HepG2 (cell line): ENCODE results near the gene RITA1. TPM values are rescaled to one million over a fixed set of nuclear protein-coding genes. Genes with fewer than 3 reads are reported as not detected.

ENCODE experiments used
- ATAC-seq: fragments of 200-7000 bp; cut with Tn5 transposase; 3 replicates; pipeline ENCODE4 v1.9.1; 2020; ENCODE audit warnings: mild to moderate bottlenecking, moderate library complexity
- BruUV-seq: library from RNA; stranded (reverse); fragments of 400-500 nt; replicated peaks from 2 replicates; lab custom pipeline; 2021; lab: Mats Ljungman, UMichigan
- CTCF ChIA-PET: fragments of 300-600 bp; formaldehyde crosslinking; extraction: SDS; loops from one replicate; lab custom pipeline; 2021; ENCODE audit warnings: low total read pairs, inconsistent platforms, low intra/inter-chr PET ratio; lab: Yijun Ruan, JAX
- POLR2A ChIA-PET: fragments of 350-600 bp; sonication (Branson Sonifier 250); formaldehyde crosslinking; loops from one replicate; lab custom pipeline; 2020; ENCODE audit warnings: antibody characterized with exemption, inconsistent platforms; lab: Yijun Ruan, JAX
- DNase-seq: peaks from one replicate; pipeline ENCODE4 v3.0.0-alpha.2; 2015; ENCODE audit warnings: low spot score
- FAIRE-seq: peaks from 3 replicates; lab custom pipeline; 2011; peaks lifted over from hg19 to GRCh38; lab: Jason Lieb, UNC
- H2AFZ ChIP-seq: one replicate; pipeline ENCODE4 v1.6.1; 2011; ENCODE audit warnings: low read length, inconsistent platforms
- H3K27ac ChIP-seq: fragments of 300-600 bp; 3 replicates; pipeline ENCODE4 v1.8.0; 2011; ENCODE audit warnings: mixed run types, mild to moderate bottlenecking, mixed read lengths, low read length, inconsistent platforms; ENCODE audit not compliant: insufficient read depth; ENCODE audit errors: extremely low read length
- H3K27me3 ChIP-seq, 2 experiments: fragments of 200-600 bp in 1 of 2; 2 replicates in 1 of 2; 3 replicates in 1 of 2; pipeline versions ENCODE4 v1.6.0 to v1.8.0; 2011; ENCODE audit warnings: low read length in 2 of 2, mild to moderate bottlenecking in 2 of 2, moderate library complexity in 2 of 2, inconsistent platforms in 1 of 2; ENCODE audit not compliant: insufficient read depth in 2 of 2, control insufficient read depth in 1 of 2
- H3K36me3 ChIP-seq, 2 experiments: fragments of 200-600 bp in 1 of 2; replicated peaks in 1 of 2; 2 replicates in 1 of 2; 3 replicates in 1 of 2; pipeline versions ENCODE4 v1.5.1 to v1.8.0; 2011; ENCODE audit warnings: low read length in 2 of 2, inconsistent platforms in 1 of 2; ENCODE audit not compliant: insufficient read depth in 2 of 2, control insufficient read depth in 1 of 2
- H3K4me1 ChIP-seq: 2 replicates; pipeline ENCODE4 v1.5.1; 2012; ENCODE audit warnings: low read length, inconsistent platforms; ENCODE audit not compliant: insufficient read depth
- H3K4me2 ChIP-seq: 2 replicates; pipeline ENCODE4 v1.6.0; 2011; ENCODE audit warnings: low read depth, low read length, inconsistent platforms
- H3K4me3 ChIP-seq, 3 experiments: fragments of 200-600 bp in 1 of 3; sonication (generic), shearing (Covaris generic) in 1 of 3; replicated peaks in 1 of 3; 2 replicates each; pipeline ENCODE4 v1.5.1; 2011 to 2016; ENCODE audit warnings: low read length in 3 of 3, inconsistent platforms in 2 of 3, low read depth in 2 of 3, mild to moderate bottlenecking in 2 of 3, control low read depth in 1 of 3, mixed read lengths in 1 of 3; ENCODE audit not compliant: insufficient read depth in 1 of 3
- H3K79me2 ChIP-seq: one replicate; pipeline ENCODE4 v1.6.1; 2011; ENCODE audit warnings: low read length, inconsistent platforms; ENCODE audit not compliant: insufficient read depth
- H3K9ac ChIP-seq: 2 replicates; pipeline ENCODE4 v1.6.0; 2011; ENCODE audit warnings: mild to moderate bottlenecking, low read depth, low read length, inconsistent platforms; ENCODE audit not compliant: insufficient read depth
- H3K9me3 ChIP-seq: 2 replicates; pipeline ENCODE4 v1.5.1; 2012; ENCODE audit warnings: mild to moderate bottlenecking, low read length
- H4K20me1 ChIP-seq: 2 replicates; pipeline ENCODE4 v1.6.0; 2011; ENCODE audit warnings: inconsistent platforms, mild to moderate bottlenecking, low read length, moderate library complexity; ENCODE audit not compliant: insufficient read depth
- GATA4 ChIP-seq: sonication (generic); IDR thresholded peaks from 2 replicates; pipeline ENCODE4 v1.6.1; 2016; ENCODE audit warnings: antibody characterized with exemption, low read depth, borderline replicate concordance
- MIXL1 ChIP-seq: IDR thresholded peaks from 2 replicates; pipeline ENCODE4 v1.6.1; 2016
- whole genome bisulfite sequencing: methylation state at CpG from one replicate; pipeline ENCODE4 v1.1.6; 2017; ENCODE audit warnings: low lambda C conversion rate; 5-methylcytosine and 5-hydroxymethylcytosine counted together
- in situ Hi-C: cut with HindIII; loops from 2 replicates; pipeline ENCODE4 v1.10.0; 2017; ENCODE audit warnings: low pct_unique_long_range_greater_than_20kb; ENCODE audit not compliant: extremely low pct_ligation_motif_present
- intact Hi-C: fragments of 100-400 bp; cut with micrococcal nuclease; formaldehyde crosslinking; loops from one replicate; pipeline ENCODE4 v1.10.0; 2022; ENCODE audit not compliant: unreplicated experiment
- polyA plus RNA-seq, 8 experiments: library from polyadenylated mRNA; depleted of rRNA in 3 of 8; stranded (reverse) in 7 of 8; unstranded in 1 of 8; fragments of >200 nt; fragmentation: Illumina TruSeq in 4 of 8; extraction: Trizol in 4 of 8; gene quantifications; 2 replicates each; pipeline versions ENCODE4 v1.2.1 to v1.2.3, GENCODE V29; 2011 to 2016; ENCODE audit warnings: low read depth in 4 of 8, missing spikeins in 1 of 8, mixed read lengths in 1 of 8; ENCODE audit not compliant: insufficient read depth in 1 of 8
- total RNA-seq, 5 experiments: library from RNA; depleted of rRNA; stranded (reverse); fragments of >200 nt; fragmentation: Illumina TruSeq; extraction: Trizol; gene quantifications; 2 replicates each; pipeline ENCODE4 v1.2.3, GENCODE V29; 2016; ENCODE audit warnings: low read depth in 1 of 5
- TF ChIP-seq, protein P1 (sequence below): sonication (generic); formaldehyde crosslinking; IDR thresholded peaks from 2 replicates; pipeline ENCODE4 v1.4.0; 2020; ENCODE audit warnings: missing genetic modification reagents, borderline replicate concordance
- TF ChIP-seq, protein P2 (sequence below): sonication (generic); formaldehyde crosslinking; IDR thresholded peaks from 2 replicates; pipeline ENCODE4 v1.4.0; 2020; ENCODE audit warnings: low read depth, mild to moderate bottlenecking, missing genetic modification reagents
- TF ChIP-seq, protein P3 (sequence below): sonication (generic); formaldehyde crosslinking; IDR thresholded peaks from 2 replicates; pipeline ENCODE4 v1.9.0; 2022; ENCODE audit warnings: missing genetic modification reagents, mild to moderate bottlenecking, borderline replicate concordance
- TF ChIP-seq, protein P4 (sequence below): sonication (generic); formaldehyde crosslinking; IDR thresholded peaks from 2 replicates; pipeline ENCODE4 v1.4.0; 2020; ENCODE audit warnings: missing genetic modification reagents

The RITA1 gene
- total and polyA plus RNA-seq, 2 of the 13 experiments (the other 11 are each of a cell fraction or from before 2014, with no cell fraction given): 12.4 to 28.9 TPM

- peaks cover 0 to 45% of the 10 kb centered on the region in 2 experiments; a peak in 4 of 5 replicates for H3K27me3 ChIP-seq
- H2AFZ ChIP-seq: no peak overlapping the region
- no peaks in the 10 kb centered on the region for H3K79me2 ChIP-seq
- FAIRE-seq (peak; percentile 61), ATAC-seq (peak; percentile 91), DNase-seq (peak; percentile 55)
- H3K27ac ChIP-seq: no peak overlapping the region
- no peak overlapping the region for H3K9ac ChIP-seq
- peak overlapping the region; percentile 86 for H3K4me2 ChIP-seq
- H3K9me3 ChIP-seq: no peaks in the 10 kb centered on the region
- POLR2A ChIA-PET: interaction anchor here (0.6 kb wide), 1 partner anchor 13 kb away, joined by 3 read pairs; no protein-coding TSS in a partner anchor
- no peaks in the 10 kb centered on the region; a peak in 1 of 5 replicates for H3K36me3 ChIP-seq
- CTCF ChIA-PET: interaction anchor here (1.8 kb wide), 1 partner anchor 104 kb away, joined by 16 read pairs; no protein-coding TSS in a partner anchor
- in situ Hi-C loops: no loop called here
- H3K4me3 ChIP-seq: peak overlapping the region; percentile 35 to 75 (median 37); a peak in 4 of 6 replicates
- no peaks in the 10 kb centered on the region for H4K20me1 ChIP-seq
- no TSS peak for BruUV-seq
- peaks cover 18% of the 10 kb centered on the region for H3K4me1 ChIP-seq
- intact Hi-C loops: loop anchor here (2.0 kb wide), 1 partner anchor 104 kb away; no protein-coding TSS in a partner anchor
- 40% methylated on average over 25 of the region's 70 CpGs for WGBS
- TF ChIP-seq, protein P1, sequence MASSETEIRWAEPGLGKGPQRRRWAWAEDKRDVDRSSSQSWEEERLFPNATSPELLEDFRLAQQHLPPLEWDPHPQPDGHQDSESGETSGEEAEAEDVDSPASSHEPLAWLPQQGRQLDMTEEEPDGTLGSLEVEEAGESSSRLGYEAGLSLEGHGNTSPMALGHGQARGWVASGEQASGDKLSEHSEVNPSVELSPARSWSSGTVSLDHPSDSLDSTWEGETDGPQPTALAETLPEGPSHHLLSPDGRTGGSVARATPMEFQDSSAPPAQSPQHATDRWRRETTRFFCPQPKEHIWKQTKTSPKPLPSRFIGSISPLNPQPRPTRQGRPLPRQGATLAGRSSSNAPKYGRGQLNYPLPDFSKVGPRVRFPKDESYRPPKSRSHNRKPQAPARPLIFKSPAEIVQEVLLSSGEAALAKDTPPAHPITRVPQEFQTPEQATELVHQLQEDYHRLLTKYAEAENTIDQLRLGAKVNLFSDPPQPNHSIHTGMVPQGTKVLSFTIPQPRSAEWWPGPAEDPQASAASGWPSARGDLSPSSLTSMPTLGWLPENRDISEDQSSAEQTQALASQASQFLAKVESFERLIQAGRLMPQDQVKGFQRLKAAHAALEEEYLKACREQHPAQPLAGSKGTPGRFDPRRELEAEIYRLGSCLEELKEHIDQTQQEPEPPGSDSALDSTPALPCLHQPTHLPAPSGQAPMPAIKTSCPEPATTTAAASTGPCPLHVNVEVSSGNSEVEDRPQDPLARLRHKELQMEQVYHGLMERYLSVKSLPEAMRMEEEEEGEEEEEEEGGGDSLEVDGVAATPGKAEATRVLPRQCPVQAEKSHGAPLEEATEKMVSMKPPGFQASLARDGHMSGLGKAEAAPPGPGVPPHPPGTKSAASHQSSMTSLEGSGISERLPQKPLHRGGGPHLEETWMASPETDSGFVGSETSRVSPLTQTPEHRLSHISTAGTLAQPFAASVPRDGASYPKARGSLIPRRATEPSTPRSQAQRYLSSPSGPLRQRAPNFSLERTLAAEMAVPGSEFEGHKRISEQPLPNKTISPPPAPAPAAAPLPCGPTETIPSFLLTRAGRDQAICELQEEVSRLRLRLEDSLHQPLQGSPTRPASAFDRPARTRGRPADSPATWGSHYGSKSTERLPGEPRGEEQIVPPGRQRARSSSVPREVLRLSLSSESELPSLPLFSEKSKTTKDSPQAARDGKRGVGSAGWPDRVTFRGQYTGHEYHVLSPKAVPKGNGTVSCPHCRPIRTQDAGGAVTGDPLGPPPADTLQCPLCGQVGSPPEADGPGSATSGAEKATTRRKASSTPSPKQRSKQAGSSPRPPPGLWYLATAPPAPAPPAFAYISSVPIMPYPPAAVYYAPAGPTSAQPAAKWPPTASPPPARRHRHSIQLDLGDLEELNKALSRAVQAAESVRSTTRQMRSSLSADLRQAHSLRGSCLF: no peak
- TF ChIP-seq, protein P2, sequence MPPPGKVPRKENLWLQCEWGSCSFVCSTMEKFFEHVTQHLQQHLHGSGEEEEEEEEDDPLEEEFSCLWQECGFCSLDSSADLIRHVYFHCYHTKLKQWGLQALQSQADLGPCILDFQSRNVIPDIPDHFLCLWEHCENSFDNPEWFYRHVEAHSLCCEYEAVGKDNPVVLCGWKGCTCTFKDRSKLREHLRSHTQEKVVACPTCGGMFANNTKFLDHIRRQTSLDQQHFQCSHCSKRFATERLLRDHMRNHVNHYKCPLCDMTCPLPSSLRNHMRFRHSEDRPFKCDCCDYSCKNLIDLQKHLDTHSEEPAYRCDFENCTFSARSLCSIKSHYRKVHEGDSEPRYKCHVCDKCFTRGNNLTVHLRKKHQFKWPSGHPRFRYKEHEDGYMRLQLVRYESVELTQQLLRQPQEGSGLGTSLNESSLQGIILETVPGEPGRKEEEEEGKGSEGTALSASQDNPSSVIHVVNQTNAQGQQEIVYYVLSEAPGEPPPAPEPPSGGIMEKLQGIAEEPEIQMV (CRISPR knock-in tag): peak; percentile 52; the same call in 1 of the 2 replicates
- TF ChIP-seq, protein P3, sequence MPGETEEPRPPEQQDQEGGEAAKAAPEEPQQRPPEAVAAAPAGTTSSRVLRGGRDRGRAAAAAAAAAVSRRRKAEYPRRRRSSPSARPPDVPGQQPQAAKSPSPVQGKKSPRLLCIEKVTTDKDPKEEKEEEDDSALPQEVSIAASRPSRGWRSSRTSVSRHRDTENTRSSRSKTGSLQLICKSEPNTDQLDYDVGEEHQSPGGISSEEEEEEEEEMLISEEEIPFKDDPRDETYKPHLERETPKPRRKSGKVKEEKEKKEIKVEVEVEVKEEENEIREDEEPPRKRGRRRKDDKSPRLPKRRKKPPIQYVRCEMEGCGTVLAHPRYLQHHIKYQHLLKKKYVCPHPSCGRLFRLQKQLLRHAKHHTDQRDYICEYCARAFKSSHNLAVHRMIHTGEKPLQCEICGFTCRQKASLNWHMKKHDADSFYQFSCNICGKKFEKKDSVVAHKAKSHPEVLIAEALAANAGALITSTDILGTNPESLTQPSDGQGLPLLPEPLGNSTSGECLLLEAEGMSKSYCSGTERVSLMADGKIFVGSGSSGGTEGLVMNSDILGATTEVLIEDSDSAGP: peak; percentile 38; the same call in 1 of the 2 replicates
- TF ChIP-seq, protein P4, sequence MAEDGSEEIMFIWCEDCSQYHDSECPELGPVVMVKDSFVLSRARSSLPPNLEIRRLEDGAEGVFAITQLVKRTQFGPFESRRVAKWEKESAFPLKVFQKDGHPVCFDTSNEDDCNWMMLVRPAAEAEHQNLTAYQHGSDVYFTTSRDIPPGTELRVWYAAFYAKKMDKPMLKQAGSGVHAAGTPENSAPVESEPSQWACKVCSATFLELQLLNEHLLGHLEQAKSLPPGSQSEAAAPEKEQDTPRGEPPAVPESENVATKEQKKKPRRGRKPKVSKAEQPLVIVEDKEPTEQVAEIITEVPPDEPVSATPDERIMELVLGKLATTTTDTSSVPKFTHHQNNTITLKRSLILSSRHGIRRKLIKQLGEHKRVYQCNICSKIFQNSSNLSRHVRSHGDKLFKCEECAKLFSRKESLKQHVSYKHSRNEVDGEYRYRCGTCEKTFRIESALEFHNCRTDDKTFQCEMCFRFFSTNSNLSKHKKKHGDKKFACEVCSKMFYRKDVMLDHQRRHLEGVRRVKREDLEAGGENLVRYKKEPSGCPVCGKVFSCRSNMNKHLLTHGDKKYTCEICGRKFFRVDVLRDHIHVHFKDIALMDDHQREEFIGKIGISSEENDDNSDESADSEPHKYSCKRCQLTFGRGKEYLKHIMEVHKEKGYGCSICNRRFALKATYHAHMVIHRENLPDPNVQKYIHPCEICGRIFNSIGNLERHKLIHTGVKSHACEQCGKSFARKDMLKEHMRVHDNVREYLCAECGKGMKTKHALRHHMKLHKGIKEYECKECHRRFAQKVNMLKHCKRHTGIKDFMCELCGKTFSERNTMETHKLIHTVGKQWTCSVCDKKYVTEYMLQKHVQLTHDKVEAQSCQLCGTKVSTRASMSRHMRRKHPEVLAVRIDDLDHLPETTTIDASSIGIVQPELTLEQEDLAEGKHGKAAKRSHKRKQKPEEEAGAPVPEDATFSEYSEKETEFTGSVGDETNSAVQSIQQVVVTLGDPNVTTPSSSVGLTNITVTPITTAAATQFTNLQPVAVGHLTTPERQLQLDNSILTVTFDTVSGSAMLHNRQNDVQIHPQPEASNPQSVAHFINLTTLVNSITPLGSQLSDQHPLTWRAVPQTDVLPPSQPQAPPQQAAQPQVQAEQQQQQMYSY: no peak
- TF ChIP-seq MIXL1 (CRISPR knock-in tag) (no peak), GATA4 (no peak)
Measured at GRCh38 chr12:113152835-113153814, 32.4 kb upstream of the RITA1 start.
